ENCODE results near the gene IL20RA. TPM values are rescaled to one million over a fixed set of nuclear protein-coding genes. Genes with fewer than 3 reads are reported as not detected.

The IL20RA gene
- total RNA-seq, 4 donors from 2014 or later: 0.27 to 8.1 (median 2.6) TPM

GRCh38 chr6:136969433-136969832, 75.3 kb downstream of the IL20RA start:
- WGBS, 2 donors: 91 to 93% methylated on average over 5 of the region's 5 CpGs
- intact Hi-C loops (cut with DNase I): no loop called here
- Histone ChIP-seq H3K4me3 (replicated peaks in 1 of 3) (no peak overlapping the region), H3K27ac (no peak overlapping the region), H3K36me3 (no peaks in the 10 kb centered on the region), H3K27me3 (no peaks in the 10 kb centered on the region), H3K9me3 (no peaks in the 10 kb centered on the region), H3K4me1 (no peaks in the 10 kb centered on the region)
- no peak for DNase-seq
- TF ChIP-seq POLR2A (IDR thresholded peaks at IDR 0.05): no peak
- TF ChIP-seq CTCF (IDR thresholded peaks at IDR 0.05): no peak

GRCh38 chr6:136968837-136969236, 75.9 kb downstream of the IL20RA start:
- H3K36me3 ChIP-seq: no peaks in the 10 kb centered on the region
- no peaks in the 10 kb centered on the region for H3K4me1 ChIP-seq
- H3K27ac ChIP-seq: no peak overlapping the region
- no peaks in the 10 kb centered on the region for H3K27me3 ChIP-seq
- H3K4me3 ChIP-seq (replicated peaks in 1 of 3): no peak overlapping the region
- no peak for DNase-seq
- 71 to 74% methylated on average over 7 of the region's 7 CpGs for WGBS, 2 donors
- no peaks in the 10 kb centered on the region for H3K9me3 ChIP-seq
- TF ChIP-seq POLR2A (IDR thresholded peaks at IDR 0.05) (no peak), CTCF (IDR thresholded peaks at IDR 0.05) (no peak)
- intact Hi-C loops (cut with DNase I): no loop called here

- Histone ChIP-seq H3K9me3 (no peaks in the 10 kb centered on the region), H3K36me3 (no peaks in the 10 kb centered on the region), H3K4me1 (no peaks in the 10 kb centered on the region), H3K4me3 (replicated peaks in 1 of 3) (no peak overlapping the region), H3K27me3 (no peaks in the 10 kb centered on the region), H3K27ac (no peak overlapping the region)
- peak; percentile 75 to 77 for DNase-seq
- TF ChIP-seq CTCF (IDR thresholded peaks at IDR 0.05) (peak in 5 of 6 experiments; percentile 29 to 62 (median 61)), POLR2A (IDR thresholded peaks at IDR 0.05) (no peak)
- intact Hi-C loops (cut with DNase I): no loop called here
- WGBS, 2 donors: 51 to 55% methylated on average over 19 of the region's 19 CpGs
These were observed 76.7 kb downstream of the IL20RA start for GRCh38 chr6:136967876-136968752.

GRCh38 chr6:136964398-136964797, 80.4 kb downstream of the IL20RA start:
- WGBS, 2 donors: 79 to 85% methylated on average over 2 of the region's 2 CpGs

More at GRCh38 chr6:136964398-136964797, 80.4 kb downstream of the IL20RA start:
- no peak for DNase-seq
- intact Hi-C loops (cut with DNase I): no loop called here
- Histone ChIP-seq H3K36me3 (no peaks in the 10 kb centered on the region), H3K9me3 (no peaks in the 10 kb centered on the region), H3K4me3 (replicated peaks in 1 of 3) (no peak overlapping the region), H3K27ac (no peak overlapping the region), H3K4me1 (peaks cover 0 to 1% of the 10 kb centered on the region in 2 donors), H3K27me3 (no peaks in the 10 kb centered on the region)
- no peak for TF ChIP-seq CTCF (IDR thresholded peaks at IDR 0.05)
- no peak for TF ChIP-seq POLR2A (IDR thresholded peaks at IDR 0.05)

Data from thyroid gland (tissue), 4 donors.